ENCODE data around the gene HSD17B1. TPM values are rescaled to one million over a fixed set of nuclear protein-coding genes. Genes with fewer than 3 reads are reported as not detected.
"Not testable (repeated sequence)": the region's sequence is repeated elsewhere in the genome, so short reads cannot be mapped to it uniquely, and the experiment has no call there.

Gene HSD17B1
- total and polyA plus RNA-seq, 9 donors: 1.9 to 3.2 (median 2.6) TPM

DNA sequence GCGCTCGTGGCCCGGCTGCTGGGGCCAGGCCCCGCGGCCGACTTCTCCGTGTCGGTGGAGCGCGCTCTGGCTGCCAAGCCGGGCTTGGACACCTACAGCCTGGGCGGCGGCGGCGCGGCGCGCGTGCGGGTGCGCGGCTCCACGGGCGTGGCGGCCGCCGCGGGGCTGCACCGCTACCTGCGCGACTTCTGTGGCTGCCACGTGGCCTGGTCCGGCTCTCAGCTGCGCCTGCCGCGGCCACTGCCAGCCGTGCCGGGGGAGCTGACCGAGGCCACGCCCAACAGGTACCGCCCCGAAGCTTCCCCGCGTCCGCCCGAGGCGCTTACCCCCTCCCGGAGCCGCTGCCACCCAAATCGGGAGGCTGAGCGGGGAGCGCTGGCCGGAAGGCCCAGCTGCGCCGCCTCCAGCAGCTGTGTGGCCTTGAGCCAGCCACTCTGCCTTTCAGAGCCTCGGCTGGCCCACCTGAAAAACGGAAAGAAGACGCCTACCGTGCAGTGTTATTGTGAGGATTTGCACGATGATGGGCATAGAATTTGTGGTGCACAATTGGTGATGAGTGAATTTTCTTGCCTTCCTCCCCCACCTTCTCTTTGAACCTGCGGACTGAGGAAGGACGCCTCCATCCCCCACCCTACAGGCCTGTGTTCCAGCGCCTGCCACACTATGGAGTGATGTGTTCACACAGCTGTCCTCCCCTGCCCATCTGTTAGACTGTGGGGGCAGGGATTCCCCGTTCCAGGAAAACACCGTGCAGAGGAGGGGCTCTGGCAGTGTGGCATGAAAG lies 16.2 kb upstream of the HSD17B1 start:
- peaks cover 33% of the 10 kb centered on the region for H3K4me1 ChIP-seq (ENCODE audit: control insufficient read depth, insufficient read depth, low read length)
- no peaks in the 10 kb centered on the region for H3K27me3 ChIP-seq (ENCODE audit: control insufficient read depth, insufficient read depth, low read length)
- WGBS (ENCODE audit: insufficient coverage): under 1% methylated on average over 52 of the region's 65 CpGs
- H3K9me3 ChIP-seq (replicated peaks; ENCODE audit: control insufficient read depth, low read depth, low read length): no peaks in the 10 kb centered on the region
- H3K36me3 ChIP-seq (ENCODE audit: control insufficient read depth, insufficient read depth, low read length): peaks cover 39% of the 10 kb centered on the region
- DNase-seq: peak; percentile 93
- H3K27ac ChIP-seq (ENCODE audit: low read length): peak overlapping the region; percentile 94
- peak overlapping the region; percentile 68 for H3K4me3 ChIP-seq (ENCODE audit: low read length)

DNA sequence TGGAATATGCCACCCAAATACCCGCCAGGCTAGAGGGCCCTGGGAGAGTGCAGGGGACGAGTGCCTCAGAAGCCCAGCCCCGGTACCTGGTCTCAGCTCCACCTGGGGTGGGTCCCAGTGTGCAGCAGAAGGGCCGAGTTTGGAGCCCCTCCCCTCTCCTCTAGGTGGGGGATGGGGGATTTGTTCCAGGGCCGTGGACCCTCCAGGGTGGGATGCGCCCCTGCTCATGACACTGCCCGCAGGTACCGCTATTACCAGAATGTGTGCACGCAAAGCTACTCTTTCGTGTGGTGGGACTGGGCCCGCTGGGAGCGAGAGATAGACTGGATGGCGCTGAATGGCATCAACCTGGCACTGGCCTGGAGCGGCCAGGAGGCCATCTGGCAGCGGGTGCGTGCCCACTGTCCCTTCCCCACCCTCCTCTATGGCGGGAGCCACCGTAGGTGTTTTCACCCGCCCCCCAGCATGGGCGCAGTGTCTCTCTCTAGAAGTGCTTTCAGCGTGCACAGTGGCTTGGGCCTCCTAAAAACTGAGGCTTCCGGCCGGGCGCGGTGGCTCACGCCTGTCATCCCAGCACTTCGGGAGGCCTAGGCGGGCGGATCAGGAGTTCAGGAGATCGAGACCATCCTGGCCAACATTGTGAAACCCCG lies 15.4 kb upstream of the HSD17B1 start:
- peaks cover 42% of the 10 kb centered on the region for H3K36me3 ChIP-seq (ENCODE audit: control insufficient read depth, insufficient read depth, low read length)
- peak overlapping the region; percentile 68 for H3K4me3 ChIP-seq (ENCODE audit: low read length)
- peaks cover 32% of the 10 kb centered on the region for H3K4me1 ChIP-seq (ENCODE audit: control insufficient read depth, insufficient read depth, low read length)
- 86% methylated on average over 16 of the region's 31 CpGs for WGBS (ENCODE audit: insufficient coverage)
- no peaks in the 10 kb centered on the region for H3K27me3 ChIP-seq (ENCODE audit: control insufficient read depth, insufficient read depth, low read length)
- H3K27ac ChIP-seq (ENCODE audit: low read length): peak overlapping the region; percentile 94
- no peaks in the 10 kb centered on the region for H3K9me3 ChIP-seq (replicated peaks; ENCODE audit: control insufficient read depth, low read depth, low read length)
- no peak for DNase-seq

DNA sequence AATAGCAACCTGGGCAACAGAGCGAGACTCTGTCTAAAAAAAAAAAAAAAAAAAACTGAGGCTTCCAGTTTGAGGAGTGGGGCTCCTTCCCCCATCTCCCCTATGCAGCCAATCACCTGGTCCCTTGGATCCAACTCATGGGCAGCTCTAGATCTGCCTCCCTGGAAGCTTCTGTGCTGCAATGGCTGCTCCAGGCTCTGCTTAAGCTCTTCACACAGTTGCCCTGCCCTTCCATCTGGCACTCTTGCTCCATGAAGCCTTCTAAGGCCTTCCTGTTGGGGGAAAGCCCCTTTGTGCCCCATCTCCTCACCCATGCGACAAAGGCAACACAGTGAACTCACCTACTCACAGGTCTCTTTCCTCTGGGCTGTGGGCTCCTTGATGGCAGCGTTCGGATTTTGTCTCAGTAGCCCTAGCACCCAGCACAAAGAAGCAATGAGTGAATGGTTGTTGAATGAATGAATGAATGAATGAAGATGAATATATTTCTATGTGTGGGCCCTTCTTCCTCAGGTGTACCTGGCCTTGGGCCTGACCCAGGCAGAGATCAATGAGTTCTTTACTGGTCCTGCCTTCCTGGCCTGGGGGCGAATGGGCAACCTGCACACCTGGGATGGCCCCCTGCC lies 14.8 kb upstream of the HSD17B1 start:
- Histone ChIP-seq H3K9me3 (replicated peaks; ENCODE audit: control insufficient read depth, low read depth, low read length) (no peaks in the 10 kb centered on the region), H3K4me1 (ENCODE audit: control insufficient read depth, insufficient read depth, low read length) (peaks cover 39% of the 10 kb centered on the region), H3K4me3 (ENCODE audit: low read length) (no peak overlapping the region), H3K27ac (ENCODE audit: low read length) (no peak overlapping the region), H3K27me3 (ENCODE audit: control insufficient read depth, insufficient read depth, low read length) (no peaks in the 10 kb centered on the region), H3K36me3 (ENCODE audit: control insufficient read depth, insufficient read depth, low read length) (peaks cover 49% of the 10 kb centered on the region)
- no peak for DNase-seq
- WGBS (ENCODE audit: insufficient coverage): 100% methylated on average over 2 of the region's 5 CpGs

DNA sequence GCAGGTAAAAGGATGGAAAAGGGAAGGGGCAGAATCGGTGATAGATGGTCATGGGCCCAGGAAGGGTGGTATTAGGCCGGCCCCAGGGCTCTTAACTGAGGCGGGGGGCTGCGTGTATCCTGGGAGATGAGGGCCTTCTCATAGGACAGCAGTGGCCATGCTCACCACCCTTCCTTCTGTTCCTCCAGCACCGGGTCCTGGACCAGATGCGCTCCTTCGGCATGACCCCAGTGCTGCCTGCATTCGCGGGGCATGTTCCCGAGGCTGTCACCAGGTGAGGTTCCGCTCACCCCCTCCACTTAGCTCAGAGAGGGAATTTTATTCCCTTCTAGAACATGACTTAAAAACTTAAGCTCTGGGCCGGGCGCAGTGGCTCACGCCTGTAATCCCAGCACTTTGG lies 14.2 kb upstream of the HSD17B1 start:
- Histone ChIP-seq H3K27ac (ENCODE audit: low read length) (no peak overlapping the region), H3K36me3 (ENCODE audit: control insufficient read depth, insufficient read depth, low read length) (peaks cover 54% of the 10 kb centered on the region), H3K9me3 (replicated peaks; ENCODE audit: control insufficient read depth, low read depth, low read length) (no peaks in the 10 kb centered on the region), H3K4me3 (ENCODE audit: low read length) (no peak overlapping the region), H3K27me3 (ENCODE audit: control insufficient read depth, insufficient read depth, low read length) (no peaks in the 10 kb centered on the region), H3K4me1 (ENCODE audit: control insufficient read depth, insufficient read depth, low read length) (peaks cover 44% of the 10 kb centered on the region)
- DNase-seq: no peak
- WGBS (ENCODE audit: insufficient coverage): 97% methylated on average over 9 of the region's 14 CpGs

DNA sequence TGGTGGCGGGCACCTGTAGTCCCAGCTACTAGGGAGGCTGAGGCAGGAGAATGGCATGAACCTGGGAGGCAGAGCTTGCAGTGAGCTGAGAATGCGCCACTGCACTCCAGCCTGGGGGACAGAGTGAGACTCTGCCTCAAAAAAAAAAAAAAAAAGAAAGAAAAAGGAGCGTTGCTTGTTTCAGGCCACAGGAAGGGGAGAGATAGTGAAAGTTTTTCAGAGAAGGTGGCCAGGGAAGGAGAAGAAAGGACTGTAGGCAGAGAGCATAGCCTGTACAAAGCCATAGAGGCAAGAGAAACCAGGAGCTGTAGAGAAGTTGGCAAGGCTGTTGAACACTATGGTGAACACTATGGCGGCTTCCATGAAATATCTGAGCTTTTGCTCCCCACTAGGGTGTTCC lies 12.2 kb upstream of the HSD17B1 start:
- H3K4me3 ChIP-seq (ENCODE audit: low read length): not testable (repeated sequence)
- H3K36me3 ChIP-seq (ENCODE audit: control insufficient read depth, insufficient read depth, low read length): peaks cover 66% of the 10 kb centered on the region
- 100% methylated on average over 3 of the region's 4 CpGs for WGBS (ENCODE audit: insufficient coverage)

DNA sequence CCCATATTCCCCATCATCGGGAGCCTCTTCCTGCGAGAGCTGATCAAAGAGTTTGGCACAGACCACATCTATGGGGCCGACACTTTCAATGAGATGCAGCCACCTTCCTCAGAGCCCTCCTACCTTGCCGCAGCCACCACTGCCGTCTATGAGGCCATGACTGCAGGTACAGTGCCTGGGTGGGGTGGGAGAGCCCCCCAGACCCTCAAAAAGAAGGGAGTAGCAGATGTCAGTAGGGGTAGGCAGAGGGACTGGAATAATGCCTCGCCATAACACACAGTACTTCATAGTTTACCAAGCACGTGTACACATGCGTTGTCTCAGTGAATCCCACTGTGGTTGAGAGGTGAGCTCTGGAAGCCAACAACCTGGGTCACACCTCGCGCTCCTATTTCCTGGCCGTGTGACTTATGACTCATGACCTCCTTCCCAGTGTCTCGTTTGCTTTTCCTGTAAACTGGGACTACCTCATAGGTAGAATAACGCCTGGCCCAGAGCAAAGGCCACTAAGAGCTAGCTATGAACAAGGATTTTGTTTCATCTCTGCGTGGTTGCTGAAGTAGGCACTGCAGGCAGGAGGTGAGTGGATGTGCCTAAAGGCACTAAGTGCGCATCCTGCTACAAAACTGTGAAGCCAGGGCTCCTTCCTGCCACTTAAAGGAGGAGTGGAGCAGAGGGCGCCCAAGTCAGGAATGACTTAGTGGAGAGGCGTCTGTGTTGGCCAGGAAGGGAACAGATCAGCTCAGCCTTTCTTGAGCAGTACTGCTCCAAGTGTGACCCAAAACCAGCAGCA lies 11.5 kb upstream of the HSD17B1 start:
- Histone ChIP-seq H3K4me1 (ENCODE audit: control insufficient read depth, insufficient read depth, low read length) (peaks cover 54% of the 10 kb centered on the region), H3K27ac (ENCODE audit: low read length) (no peak overlapping the region), H3K27me3 (ENCODE audit: control insufficient read depth, insufficient read depth, low read length) (no peaks in the 10 kb centered on the region), H3K4me3 (ENCODE audit: low read length) (no peak overlapping the region), H3K36me3 (ENCODE audit: control insufficient read depth, insufficient read depth, low read length) (peaks cover 69% of the 10 kb centered on the region), H3K9me3 (replicated peaks; ENCODE audit: control insufficient read depth, low read depth, low read length) (no peaks in the 10 kb centered on the region)
- WGBS (ENCODE audit: insufficient coverage): 87% methylated on average over 13 of the region's 17 CpGs
- no peak for DNase-seq

More for the DNA sequence above, 12.2 kb upstream of the HSD17B1 start:
- H3K27me3 ChIP-seq (ENCODE audit: control insufficient read depth, insufficient read depth, low read length); DNase-seq; H3K9me3 ChIP-seq (replicated peaks; ENCODE audit: control insufficient read depth, low read depth, low read length); H3K27ac ChIP-seq (ENCODE audit: low read length): not testable (repeated sequence)
- H3K4me1 ChIP-seq (ENCODE audit: control insufficient read depth, insufficient read depth, low read length): peaks cover 56% of the 10 kb centered on the region

DNA sequence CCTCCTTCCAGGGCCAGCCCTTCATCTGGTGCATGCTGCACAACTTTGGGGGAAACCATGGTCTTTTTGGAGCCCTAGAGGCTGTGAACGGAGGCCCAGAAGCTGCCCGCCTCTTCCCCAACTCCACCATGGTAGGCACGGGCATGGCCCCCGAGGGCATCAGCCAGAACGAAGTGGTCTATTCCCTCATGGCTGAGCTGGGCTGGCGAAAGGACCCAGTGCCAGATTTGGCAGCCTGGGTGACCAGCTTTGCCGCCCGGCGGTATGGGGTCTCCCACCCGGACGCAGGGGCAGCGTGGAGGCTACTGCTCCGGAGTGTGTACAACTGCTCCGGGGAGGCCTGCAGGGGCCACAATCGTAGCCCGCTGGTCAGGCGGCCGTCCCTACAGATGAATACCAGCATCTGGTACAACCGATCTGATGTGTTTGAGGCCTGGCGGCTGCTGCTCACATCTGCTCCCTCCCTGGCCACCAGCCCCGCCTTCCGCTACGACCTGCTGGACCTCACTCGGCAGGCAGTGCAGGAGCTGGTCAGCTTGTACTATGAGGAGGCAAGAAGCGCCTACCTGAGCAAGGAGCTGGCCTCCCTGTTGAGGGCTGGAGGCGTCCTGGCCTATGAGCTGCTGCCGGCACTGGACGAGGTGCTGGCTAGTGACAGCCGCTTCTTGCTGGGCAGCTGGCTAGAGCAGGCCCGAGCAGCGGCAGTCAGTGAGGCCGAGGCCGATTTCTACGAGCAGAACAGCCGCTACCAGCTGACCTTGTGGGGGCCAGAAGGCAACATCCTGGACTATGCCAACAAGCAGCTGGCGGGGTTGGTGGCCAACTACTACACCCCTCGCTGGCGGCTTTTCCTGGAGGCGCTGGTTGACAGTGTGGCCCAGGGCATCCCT lies 9.3 kb upstream of the HSD17B1 start:
- H3K36me3 ChIP-seq (ENCODE audit: control insufficient read depth, insufficient read depth, low read length): peaks cover 58% of the 10 kb centered on the region
- H3K27me3 ChIP-seq (ENCODE audit: control insufficient read depth, insufficient read depth, low read length): no peaks in the 10 kb centered on the region
- H3K27ac ChIP-seq (ENCODE audit: low read length): peak overlapping the region; percentile 84
- H3K4me3 ChIP-seq (ENCODE audit: low read length): no peak overlapping the region
- WGBS (ENCODE audit: insufficient coverage): 81% methylated on average over 39 of the region's 39 CpGs
- DNase-seq: peak; percentile 85
- H3K9me3 ChIP-seq (replicated peaks; ENCODE audit: control insufficient read depth, low read depth, low read length): no peaks in the 10 kb centered on the region
- peaks cover 36% of the 10 kb centered on the region for H3K4me1 ChIP-seq (ENCODE audit: control insufficient read depth, insufficient read depth, low read length)

DNA sequence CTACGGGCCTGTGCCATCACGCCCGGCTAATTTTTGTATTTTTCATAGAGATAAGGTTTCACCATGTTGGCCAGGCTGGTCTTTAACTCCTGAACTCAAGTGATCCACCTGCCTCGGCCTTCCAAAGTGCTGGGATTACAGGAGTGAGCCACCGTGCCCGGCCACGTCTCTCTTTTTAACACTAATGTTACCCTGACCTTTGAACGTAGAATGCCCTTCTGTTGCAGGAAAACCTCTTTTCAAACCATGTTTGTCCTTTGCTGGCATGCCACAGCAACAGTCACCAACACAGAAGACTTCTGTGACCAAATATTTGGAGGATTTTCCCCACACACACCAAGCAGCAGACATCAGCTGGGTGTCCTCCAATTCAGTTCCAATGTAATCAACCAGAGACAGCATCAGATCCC lies 7.8 kb upstream of the HSD17B1 start:
- Histone ChIP-seq H3K27ac (ENCODE audit: low read length) (peak overlapping the region; percentile 13), H3K4me3 (ENCODE audit: low read length) (no peak overlapping the region), H3K4me1 (ENCODE audit: control insufficient read depth, insufficient read depth, low read length) (peaks cover 37% of the 10 kb centered on the region), H3K9me3 (replicated peaks; ENCODE audit: control insufficient read depth, low read depth, low read length) (no peaks in the 10 kb centered on the region), H3K36me3 (ENCODE audit: control insufficient read depth, insufficient read depth, low read length) (peaks cover 44% of the 10 kb centered on the region), H3K27me3 (ENCODE audit: control insufficient read depth, insufficient read depth, low read length) (peaks cover 3% of the 10 kb centered on the region)
- DNase-seq: no peak
- WGBS (ENCODE audit: insufficient coverage): 64% methylated on average over 4 of the region's 8 CpGs

DNA sequence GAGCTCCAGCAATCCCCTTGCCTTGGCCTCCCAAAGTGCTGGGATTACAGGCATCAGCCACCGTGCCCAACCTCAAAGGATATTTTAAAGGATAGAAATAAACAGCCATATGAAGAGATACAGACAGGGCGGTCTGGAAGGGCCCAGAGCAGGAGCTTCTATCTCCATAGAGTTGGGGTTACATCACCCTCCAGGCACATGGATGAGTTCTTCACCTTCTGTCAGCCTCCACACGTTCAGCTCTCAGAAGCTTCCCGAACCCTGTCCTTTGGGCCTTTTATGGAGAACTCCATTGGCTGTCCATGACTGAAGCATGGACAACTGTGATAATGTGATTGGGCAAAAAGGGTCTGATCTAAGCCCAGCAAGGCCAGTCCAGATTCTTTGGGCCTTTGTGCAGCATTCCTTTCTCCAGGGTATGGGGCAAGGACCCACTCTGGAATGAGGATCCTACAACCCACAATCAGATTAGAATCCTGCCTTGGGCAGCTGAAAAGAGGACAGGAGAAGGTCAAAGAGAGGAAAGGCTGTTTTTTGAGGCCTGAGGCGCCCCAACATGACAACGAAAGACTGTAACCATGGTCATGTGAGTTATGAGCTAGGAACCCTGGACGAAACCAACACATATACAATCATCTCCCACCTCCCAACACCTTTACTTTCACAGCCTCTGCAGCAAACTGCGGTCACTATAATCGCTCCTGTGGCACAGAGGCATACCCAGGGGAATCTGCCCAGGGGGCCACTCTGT lies 6.8 kb upstream of the HSD17B1 start:
- H3K27ac ChIP-seq (ENCODE audit: low read length); H3K9me3 ChIP-seq (replicated peaks; ENCODE audit: control insufficient read depth, low read depth, low read length); H3K27me3 ChIP-seq (ENCODE audit: control insufficient read depth, insufficient read depth, low read length); DNase-seq; H3K4me3 ChIP-seq (ENCODE audit: low read length): not testable (repeated sequence)
- H3K4me1 ChIP-seq (ENCODE audit: control insufficient read depth, insufficient read depth, low read length): peaks cover 37% of the 10 kb centered on the region
- H3K36me3 ChIP-seq (ENCODE audit: control insufficient read depth, insufficient read depth, low read length): peaks cover 37% of the 10 kb centered on the region
- 100% methylated on average over 1 of the region's 9 CpGs for WGBS (ENCODE audit: insufficient coverage)

Data from muscle of leg (tissue), 11 donors.